GM18508 (cell line): Measurements from ENCODE around the gene SOCS7.

Experiments used
- ATAC-seq: cut with Tn5 transposase; IDR thresholded peaks from one replicate; pipeline ENCODE4 v1.9.1; 2021; ENCODE audit warnings: moderate number of reproducible peaks; ENCODE audit not compliant: insufficient read depth, unreplicated experiment

SOCS7 gene

GRCh38 chr17:38336838-38337237 lies 14.8 kb upstream of the SOCS7 start:
- ATAC-seq, result no peak

GRCh38 chr17:38338053-38338452 lies 13.6 kb upstream of the SOCS7 start:
- no peak for ATAC-seq

- ATAC-seq, result no peak
Measured at GRCh38 chr17:38338535-38338934, 13.1 kb upstream of the SOCS7 start.

- no peak for ATAC-seq
Measured at GRCh38 chr17:38339891-38340290, 11.8 kb upstream of the SOCS7 start.

GRCh38 chr17:38341035-38341721 lies 10.5 kb upstream of the SOCS7 start:
- no peak for ATAC-seq

GRCh38 chr17:38342886-38343607 lies 8.6 kb upstream of the SOCS7 start:
- no peak for ATAC-seq

GRCh38 chr17:38343608-38344419 lies 7.8 kb upstream of the SOCS7 start, which contains the start of gene GPR179:
TSS of gene GPR179 (minus strand) at chr17:38343956. CDS start at chr17:38343789, 167 bp downstream.
- no peak for ATAC-seq

GRCh38 chr17:38344420-38344745 lies 7.3 kb upstream of the SOCS7 start:
- no peak for ATAC-seq

GRCh38 chr17:38345743-38346142 lies 5.9 kb upstream of the SOCS7 start:
- ATAC-seq, result no peak

GRCh38 chr17:38349097-38349730 lies 2.4 kb upstream of the SOCS7 start:
- no peak for ATAC-seq

GRCh38 chr17:38350035-38350434 lies 1.6 kb upstream of the SOCS7 start:
- no peak for ATAC-seq

GRCh38 chr17:38352245-38353085 lies 821 bp downstream of the SOCS7 start:
- ATAC-seq, result no peak

GRCh38 chr17:38353086-38353604 lies 1.5 kb downstream of the SOCS7 start:
- ATAC-seq, result no peak

- no peak for ATAC-seq
Measured at GRCh38 chr17:38353668-38354067, 2.0 kb downstream of the SOCS7 start.

- no peak for ATAC-seq
Measured at GRCh38 chr17:38354466-38354865, 2.8 kb downstream of the SOCS7 start.

- no peak for ATAC-seq
Measured at GRCh38 chr17:38355251-38355650, 3.6 kb downstream of the SOCS7 start.

- ATAC-seq, result no peak
Measured at GRCh38 chr17:38357486-38358123, 6.0 kb downstream of the SOCS7 start.

GRCh38 chr17:38358586-38359513 lies 7.2 kb downstream of the SOCS7 start:
- no peak for ATAC-seq
